GM19351 (cell line): ENCODE data around the gene KCNH3.
"Not testable (repeated sequence)": the region's sequence is repeated elsewhere in the genome, so short reads cannot be mapped to it uniquely, and the experiment has no call there.

Source experiments
- ATAC-seq: cut with Tn5 transposase; IDR thresholded peaks from one replicate; pipeline ENCODE4 v1.9.1; 2021; ENCODE audit warnings: mild to moderate bottlenecking, moderate library complexity; ENCODE audit not compliant: unreplicated experiment

KCNH3 gene

DNA sequence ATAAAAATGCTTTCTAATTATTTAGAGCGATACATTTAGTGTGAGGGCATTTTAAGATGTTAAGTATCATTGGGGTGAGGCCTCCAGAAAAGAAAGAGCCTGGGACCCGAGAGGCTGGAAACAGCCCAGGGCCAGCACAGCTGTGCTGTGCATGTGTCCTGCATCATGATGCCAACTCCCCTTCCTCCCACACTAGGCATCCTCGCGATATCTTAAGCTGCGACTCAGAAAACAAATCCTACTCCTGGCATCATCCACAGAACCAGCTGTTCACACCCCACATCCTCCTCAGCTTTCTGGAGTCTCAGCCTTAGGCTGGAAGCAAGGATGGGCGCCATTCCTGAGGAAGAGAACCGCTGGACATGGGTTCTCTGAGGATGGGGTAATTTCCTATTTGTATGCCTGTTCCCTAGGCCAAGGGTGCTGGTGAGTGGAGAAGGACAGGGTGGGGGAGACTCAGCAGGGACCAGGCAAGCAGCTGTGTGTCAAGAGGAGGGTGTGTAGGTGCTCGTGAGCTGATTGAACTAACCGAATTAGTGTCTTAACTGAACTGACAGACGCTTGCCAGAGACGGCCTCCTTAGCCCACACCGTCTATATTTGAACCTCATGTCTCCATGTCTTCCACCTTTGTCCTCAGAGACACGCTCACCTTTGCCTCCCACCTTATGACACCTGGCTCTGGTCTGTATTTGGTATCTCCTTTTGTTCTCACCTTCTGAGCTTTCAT is 44.7 kb downstream of the KCNH3 start:
- ATAC-seq = no peak

DNA sequence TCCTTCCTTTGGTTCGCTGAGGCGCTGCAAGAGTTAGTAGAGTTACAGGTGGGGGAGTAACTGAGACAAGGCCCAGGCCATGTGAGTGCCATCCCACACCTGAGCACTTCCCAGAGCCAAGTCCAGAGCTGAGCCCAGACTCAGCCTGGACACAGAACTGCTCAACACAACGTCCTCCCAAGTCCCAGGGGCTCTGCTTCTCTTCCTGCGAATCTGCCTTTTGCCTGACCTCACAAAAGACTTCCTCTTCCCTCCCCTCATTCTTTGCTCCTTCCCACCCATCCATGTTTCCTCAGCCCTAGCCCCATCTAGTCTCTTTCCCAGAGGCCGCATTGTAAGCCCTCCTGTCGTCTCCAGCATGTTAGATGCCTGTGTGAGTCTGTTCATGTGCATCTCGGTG is 45.8 kb downstream of the KCNH3 start:
- ATAC-seq = no peak

DNA sequence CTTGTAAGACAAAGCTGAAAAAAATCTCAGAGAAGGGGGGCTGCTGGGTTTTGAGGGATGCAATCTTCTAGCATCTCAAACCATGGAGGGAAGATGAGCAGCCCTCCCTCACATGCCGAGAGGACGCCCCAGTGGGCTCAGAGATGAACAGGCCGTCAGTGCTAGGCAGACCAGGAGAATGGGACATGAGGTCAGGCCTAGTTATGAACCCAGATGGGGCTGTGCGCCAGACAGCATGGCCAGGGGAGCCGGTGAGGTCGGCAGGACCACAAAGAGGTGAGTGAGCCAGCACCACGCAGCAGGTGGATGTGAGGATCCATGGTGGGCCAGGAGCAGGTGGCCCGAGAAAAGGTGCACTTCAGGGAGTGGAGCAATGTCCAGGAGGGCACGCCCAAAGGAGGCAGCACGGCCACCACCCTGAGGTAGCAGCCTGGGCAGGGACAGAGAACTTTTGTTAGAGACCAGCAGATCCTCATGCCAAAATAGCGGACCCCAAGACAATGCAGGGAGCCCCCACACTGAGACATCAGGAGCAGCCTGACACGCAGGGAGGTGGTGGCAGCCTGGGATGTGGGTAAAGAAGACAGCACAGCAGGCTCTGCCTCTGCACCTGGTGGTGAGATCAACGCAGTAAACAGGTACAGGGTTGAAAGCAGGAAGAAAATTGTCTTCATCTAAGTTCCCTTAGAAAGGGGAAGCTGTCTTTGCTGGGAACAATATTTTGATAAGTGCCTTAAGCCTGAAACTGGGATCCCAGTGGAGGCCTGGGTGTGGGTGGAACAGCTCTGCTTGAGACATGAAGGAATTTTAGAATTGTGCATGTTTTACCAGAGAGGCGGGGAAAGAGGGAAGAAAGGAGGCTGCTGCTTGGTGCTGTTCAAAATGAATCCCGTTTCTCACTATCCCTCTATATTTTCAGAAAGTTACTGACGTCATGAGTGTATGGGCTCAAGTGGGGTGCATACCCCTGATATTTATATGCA is 46.9 kb downstream of the KCNH3 start:
- ATAC-seq = no peak

DNA sequence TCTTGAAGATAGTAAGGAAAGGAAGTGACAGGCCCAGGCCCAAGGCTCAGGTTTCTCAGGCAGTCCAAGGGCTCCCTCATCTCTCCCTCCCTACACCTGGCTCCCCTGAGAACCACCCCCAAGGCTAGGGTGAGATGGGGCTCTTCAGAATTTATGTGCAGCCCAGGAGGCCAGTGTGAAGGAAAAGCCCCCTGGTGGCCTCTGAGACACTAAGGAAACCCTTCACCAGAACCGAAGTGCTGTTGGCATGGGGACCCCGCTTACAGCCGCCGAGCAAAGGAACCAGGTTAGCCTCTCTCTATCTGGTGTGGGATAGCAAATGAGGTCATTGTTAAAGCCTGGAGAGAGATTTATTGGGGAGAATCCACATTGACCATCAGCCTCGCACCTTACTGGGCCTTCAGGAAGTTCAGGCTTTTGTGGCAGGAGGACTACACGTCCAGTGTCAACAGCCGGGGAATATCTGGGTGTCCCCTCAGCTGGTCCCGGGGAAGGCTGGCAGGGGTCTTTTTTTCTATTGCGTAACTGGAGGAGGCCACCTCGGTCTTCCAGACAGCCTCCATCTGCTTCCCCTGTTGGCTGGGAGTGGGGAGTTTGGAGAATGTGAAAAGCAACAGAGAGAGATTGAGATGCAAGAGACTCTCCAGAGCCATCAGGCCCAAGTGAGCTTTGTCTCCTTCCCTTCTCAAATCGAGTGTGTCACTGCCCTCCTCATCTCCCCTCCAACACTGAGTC is 48.5 kb downstream of the KCNH3 start:
- no peak for ATAC-seq

DNA sequence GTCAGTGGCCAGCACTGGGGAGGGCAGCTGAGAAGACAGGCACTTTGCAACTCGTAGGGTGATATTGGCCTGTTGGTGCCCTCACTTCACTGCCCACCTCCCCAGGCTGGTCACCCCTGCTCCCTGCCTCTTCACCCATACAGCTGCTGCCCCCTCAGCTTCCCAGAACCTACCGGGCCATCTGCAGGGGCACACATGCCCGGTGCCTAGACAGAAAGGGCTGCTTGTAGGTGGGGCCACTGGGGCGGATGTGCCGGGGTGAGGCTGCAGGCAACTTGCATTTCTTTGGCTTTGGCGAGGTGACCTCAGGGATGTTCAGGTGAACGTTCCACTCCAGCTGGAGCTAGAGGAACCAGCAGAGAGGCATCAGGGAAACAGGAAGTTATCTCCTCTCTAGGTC is 49.5 kb downstream of the KCNH3 start:
- ATAC-seq = no peak

DNA sequence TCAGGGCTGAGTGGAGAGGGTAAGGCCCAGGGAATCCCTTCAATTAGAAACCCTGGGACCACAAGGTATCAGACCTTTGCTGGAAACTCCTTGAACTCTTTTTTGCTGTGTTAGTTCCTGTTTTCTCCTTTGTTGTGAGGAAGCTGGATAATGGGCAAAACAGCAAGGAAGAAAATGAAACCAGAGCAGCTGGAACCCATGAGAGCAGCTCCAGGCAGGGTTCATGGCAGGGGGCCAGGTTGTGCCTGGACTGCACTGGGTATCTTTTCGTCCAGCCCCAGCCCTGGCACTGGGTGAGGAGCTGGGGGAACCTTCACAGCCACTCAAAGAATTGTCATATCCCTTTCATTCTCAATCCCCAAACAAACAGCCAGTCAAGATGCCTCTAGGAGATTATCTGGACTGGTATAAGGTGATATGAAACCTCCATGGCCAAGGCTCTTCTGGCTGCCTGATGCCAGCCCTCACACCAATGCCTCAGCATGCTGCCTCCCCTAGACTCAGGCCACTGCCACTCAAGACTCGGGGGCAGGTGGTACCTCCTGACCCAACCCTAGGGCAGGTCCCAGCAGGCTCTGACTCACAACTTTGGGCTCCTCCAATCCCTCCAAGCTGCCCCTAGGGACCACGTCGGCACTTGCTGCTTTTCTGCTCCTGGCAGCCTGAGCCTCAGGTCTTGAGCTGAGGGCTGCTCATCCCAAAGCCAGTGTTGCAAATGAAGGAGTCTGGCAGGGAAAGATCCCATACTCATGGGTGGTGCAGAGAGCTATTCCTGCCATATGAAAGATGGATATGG is 50.1 kb downstream of the KCNH3 start:
- no peak for ATAC-seq

DNA sequence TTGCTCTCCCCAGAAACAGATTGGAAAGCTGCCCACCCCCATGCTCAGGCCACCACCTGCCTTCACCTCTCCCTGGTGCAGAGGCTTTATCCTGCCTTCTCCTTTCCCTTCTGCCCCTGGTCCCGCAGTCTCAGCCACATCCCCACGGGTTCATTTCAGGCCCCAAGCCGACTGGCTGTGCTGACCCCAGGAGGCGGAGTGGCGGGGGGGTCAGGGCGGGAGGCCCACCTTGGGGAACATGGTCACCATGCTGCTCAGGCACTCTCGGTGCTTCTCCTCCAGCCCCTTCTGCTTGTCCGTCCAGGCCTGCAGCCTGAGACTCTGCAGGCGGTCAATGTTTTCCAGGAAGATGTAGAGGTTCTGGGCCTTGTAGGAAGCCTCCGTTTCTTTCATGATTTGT is 59.7 kb downstream of the KCNH3 start:
- no peak for ATAC-seq

DNA sequence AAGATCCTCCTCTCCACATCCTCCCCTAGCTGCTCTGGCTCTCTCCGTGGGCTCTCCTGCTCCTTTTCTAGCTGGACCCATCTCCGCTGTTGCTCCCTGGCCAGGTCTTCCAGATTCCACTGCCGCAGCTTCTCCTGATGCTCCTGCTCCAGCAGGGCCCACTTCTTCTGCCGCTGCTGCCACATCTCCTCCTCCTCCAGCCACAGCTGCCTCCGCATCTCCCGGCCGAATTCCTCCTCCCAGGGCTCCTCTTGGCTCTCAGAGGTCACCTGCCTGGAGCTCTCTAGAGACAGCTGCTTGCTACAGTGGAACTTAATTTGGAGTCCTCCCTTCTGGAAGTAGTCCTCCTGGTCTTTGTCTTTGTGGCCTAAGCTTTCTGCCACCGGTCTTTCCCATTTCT is 61.1 kb downstream of the KCNH3 start:
- ATAC-seq = no peak

DNA sequence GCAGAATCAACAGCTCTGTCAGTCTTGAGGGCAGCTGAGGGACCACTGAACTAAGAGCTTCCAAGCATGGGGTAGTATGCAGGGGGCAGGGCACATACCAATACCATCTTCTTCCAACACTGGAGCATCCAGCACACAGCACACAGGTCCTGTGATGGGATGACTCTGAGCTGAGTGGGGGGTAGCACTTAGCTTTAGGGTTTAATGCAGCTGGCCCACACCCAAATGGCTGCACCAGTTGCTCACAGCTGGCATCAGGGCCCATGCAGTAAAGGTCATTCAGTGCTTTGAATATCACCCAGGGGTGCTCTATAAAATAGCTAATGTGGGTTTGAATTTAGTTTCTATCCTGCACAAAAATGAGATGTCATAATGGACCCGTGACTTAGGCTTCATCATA is 64.9 kb downstream of the KCNH3 start:
- no peak for ATAC-seq

DNA sequence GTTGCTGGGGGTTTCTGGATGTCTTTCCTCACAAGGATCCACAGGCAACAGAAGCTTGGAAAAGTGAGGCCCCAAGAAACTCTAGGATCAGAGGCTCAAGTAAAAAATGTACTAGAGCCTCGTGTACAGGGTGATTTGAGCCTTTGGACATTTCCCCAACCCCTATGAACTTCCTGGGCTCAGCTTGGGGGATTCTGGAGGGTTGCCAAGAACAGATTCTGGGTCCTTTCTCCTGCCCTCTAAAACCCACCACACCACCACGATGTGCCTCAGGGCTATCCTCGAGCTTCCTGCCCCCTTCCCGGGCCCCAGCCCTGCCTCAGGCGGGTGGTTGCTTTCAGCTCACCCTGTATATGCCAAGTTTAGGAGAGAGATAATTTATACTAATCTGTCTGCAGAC is 66.0 kb downstream of the KCNH3 start:
- no peak for ATAC-seq

DNA sequence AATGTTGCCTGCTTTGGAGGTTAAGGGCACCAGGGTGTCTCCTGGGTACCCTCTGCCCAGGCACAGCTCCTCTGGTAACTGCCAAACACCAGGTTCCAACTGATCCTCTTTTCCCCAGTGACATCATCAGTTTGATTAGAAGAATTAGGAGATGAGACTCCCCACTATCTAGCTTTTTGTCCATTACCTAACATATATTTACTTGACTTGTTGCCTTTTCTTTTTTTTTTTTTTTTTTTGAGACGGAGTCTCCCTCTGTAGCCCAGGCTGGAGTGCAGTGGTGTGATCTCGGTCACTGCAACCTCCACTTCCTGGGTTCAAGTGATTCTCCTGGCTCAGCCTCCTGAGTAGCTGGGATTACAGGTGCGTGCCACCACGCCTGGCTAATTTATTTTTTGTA is 66.7 kb downstream of the KCNH3 start, which contains the start of gene FAM186B:
Gene FAM186B, minus strand, starts transcription at position 101 of the 400 bp plus-strand sequence. CDS start 162 bp downstream, outside the sequence.
- not testable (repeated sequence) for ATAC-seq
